Prostate gland (tissue), 2 donors: ENCODE results near the gene RASA1.

ENCODE experiments used
- POLR2A ChIP-seq: fragments of 450-650 bp; IDR thresholded peaks from one replicate; pipeline ENCODE4 v1.6.1; 2016; ENCODE audit warnings: antibody characterized with exemption, mild to moderate bottlenecking
- TF ChIP-seq, protein P1 (sequence below), 4 experiments: fragments of 200-600 bp in 2 of 4; fragments of 450-650 bp in 2 of 4; sonication (generic) in 2 of 4; IDR thresholded peaks; 1 replicate in 3 of 4; 2 replicates in 1 of 4; pipeline ENCODE4 v1.5.1; 2016 to 2019; ENCODE audit warnings: antibody characterized with exemption in 4 of 4, mild to moderate bottlenecking in 2 of 4, moderate library complexity in 2 of 4

DNA sequence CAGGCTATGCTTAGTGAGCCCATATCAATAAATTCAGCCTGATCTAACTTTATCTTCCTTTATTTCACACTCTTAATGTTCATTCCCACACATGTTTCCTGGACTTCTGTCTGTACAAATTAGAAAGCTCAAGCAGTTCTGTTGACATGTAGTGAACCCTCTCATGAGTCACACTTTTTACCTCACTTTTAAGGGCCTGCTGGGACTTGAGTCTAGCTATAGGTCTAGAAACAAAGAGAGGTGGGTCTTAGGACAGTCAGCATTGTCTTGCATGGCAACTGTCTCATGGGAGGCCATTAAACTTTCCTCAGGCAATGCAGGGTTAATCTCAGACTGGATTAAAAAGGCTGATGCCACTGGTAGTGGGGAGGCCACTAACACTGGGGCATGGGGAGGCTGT lies 153.6 kb downstream of the RASA1 start:
- TF ChIP-seq, protein P1, sequence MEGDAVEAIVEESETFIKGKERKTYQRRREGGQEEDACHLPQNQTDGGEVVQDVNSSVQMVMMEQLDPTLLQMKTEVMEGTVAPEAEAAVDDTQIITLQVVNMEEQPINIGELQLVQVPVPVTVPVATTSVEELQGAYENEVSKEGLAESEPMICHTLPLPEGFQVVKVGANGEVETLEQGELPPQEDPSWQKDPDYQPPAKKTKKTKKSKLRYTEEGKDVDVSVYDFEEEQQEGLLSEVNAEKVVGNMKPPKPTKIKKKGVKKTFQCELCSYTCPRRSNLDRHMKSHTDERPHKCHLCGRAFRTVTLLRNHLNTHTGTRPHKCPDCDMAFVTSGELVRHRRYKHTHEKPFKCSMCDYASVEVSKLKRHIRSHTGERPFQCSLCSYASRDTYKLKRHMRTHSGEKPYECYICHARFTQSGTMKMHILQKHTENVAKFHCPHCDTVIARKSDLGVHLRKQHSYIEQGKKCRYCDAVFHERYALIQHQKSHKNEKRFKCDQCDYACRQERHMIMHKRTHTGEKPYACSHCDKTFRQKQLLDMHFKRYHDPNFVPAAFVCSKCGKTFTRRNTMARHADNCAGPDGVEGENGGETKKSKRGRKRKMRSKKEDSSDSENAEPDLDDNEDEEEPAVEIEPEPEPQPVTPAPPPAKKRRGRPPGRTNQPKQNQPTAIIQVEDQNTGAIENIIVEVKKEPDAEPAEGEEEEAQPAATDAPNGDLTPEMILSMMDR (IDR thresholded peaks at IDR 0.05): no peak
- no peak for TF ChIP-seq POLR2A
